DOHH2 (cell line): ENCODE data around the gene PRM3.

ENCODE experiments used
- CTCF ChIP-seq: fragments of 200-600 bp; sonication (generic); IDR thresholded peaks from one replicate; pipeline ENCODE4 v1.5.1; 2014; ENCODE audit warnings: antibody characterized with exemption, mild to moderate bottlenecking, low read depth, low read length; ENCODE audit not compliant: poor library complexity, severe bottlenecking
- EZH2phosphoT487 ChIP-seq: fragments of 200-600 bp; sonication (generic); IDR thresholded peaks from 2 replicates; pipeline ENCODE4 v1.6.1; 2017; ENCODE audit warnings: borderline replicate concordance, mild to moderate bottlenecking, antibody characterized with exemption, low read length, moderate library complexity, mixed read lengths

DNA sequence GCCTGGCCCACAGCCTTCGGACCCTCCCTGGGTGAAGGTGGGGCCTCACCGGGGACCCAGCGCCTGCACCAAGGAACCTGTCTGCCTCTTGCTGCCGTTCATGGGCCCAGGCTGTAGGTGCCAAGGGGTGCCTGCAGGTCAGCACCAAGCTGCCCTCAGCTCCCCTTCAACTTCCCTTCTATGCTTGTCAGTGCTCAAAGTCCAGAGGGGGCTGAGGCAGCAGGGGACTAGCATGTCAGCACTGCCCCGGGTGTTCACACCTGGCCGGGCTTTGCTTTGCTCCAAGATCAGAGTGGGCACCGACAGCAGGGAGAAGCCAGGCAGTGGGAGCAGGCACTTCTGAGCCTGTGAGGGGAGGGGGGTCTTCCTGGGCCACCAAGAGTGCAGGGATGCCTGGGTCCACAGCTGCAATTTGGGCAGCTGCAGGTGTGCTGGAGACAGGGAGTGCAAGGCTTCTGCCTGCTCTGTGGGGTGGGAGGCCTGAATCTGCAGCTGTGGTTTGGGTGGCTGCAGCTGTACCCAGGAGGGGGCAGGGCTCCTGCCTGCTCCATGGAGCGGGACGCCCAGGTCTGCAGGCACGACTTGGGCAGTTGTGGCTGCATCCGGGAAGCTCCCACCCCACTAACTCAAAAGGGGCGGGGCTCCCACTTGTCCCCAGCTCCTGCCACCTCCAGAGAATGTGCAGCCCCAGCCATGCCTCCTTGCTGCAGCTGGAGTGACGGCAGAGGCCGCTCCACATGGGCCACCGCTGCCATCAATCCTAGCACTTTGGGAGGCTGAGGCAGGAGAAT, 35.3 kb upstream of the PRM3 start:
- no peak for TF ChIP-seq CTCF
- TF ChIP-seq EZH2phosphoT487, result no peak
